LNCAP (cell line): ENCODE data around the gene WNT2B.

Experiments used
- CTCF ChIP-seq: fragments of 450-650 bp; IDR thresholded peaks from 2 replicates; pipeline ENCODE4 v1.5.1; 2017; ENCODE audit warnings: mild to moderate bottlenecking

The WNT2B gene

GRCh38 chr1:112513112-112513870 is 4.5 kb downstream of the WNT2B start:
- no peak for TF ChIP-seq CTCF

- no peak for TF ChIP-seq CTCF
These were observed 6.1 kb downstream of the WNT2B start for GRCh38 chr1:112514901-112515300.

- TF ChIP-seq CTCF, result no peak
These were observed 6.7 kb downstream of the WNT2B start for GRCh38 chr1:112515311-112516009.

GRCh38 chr1:112516141-112516540 is 7.4 kb downstream of the WNT2B start:
- no peak for TF ChIP-seq CTCF

GRCh38 chr1:112517231-112517630 is 8.5 kb downstream of the WNT2B start:
- no peak for TF ChIP-seq CTCF

- TF ChIP-seq CTCF, result no peak
These were observed 8.9 kb downstream of the WNT2B start for GRCh38 chr1:112517646-112518045.

GRCh38 chr1:112518186-112518585 is 9.4 kb downstream of the WNT2B start:
- no peak for TF ChIP-seq CTCF
